Measurements from ENCODE around the gene RCC1. TPM values are rescaled to one million over a fixed set of nuclear protein-coding genes. Genes with fewer than 3 reads are reported as not detected.
"Not testable (repeated sequence)": the region's sequence is repeated elsewhere in the genome, so short reads cannot be mapped to it uniquely, and the experiment has no call there.

The RCC1 gene
- total and polyA plus RNA-seq, 7 donors = 8.9 to 64.2 (median 18.8) TPM

- H3K36me3 ChIP-seq = peaks cover 0 to 28% (median 12%) of the 10 kb centered on the region in 4 donors
- no peaks in the 10 kb centered on the region for H3K27me3 ChIP-seq
- no peak for DNase-seq
- peak overlapping the region; percentile 84 to 89 (median 88) for H3K27ac ChIP-seq
- peak overlapping the region; percentile 51 to 72 (median 67) for H3K4me3 ChIP-seq
- intact Hi-C loops (cut with DNase I) = loop anchor here (5.0 to 10.0 kb wide), 2 partner anchors 217 to 270 kb away; partner anchors contain the start of gene YTHDF2
- TF ChIP-seq POLR2AphosphoS5 (IDR thresholded peaks at IDR 0.05) (no peak), EP300 (IDR thresholded peaks at IDR 0.05) (no peak), CTCF (IDR thresholded peaks at IDR 0.05) (no peak), POLR2A (IDR thresholded peaks at IDR 0.05) (no peak)
- peaks cover 0 to 20% (median 16%) of the 10 kb centered on the region in 4 donors for H3K4me1 ChIP-seq
- no peaks in the 10 kb centered on the region for H3K9me3 ChIP-seq
- 16 to 25% methylated on average over 7 of the region's 7 CpGs for WGBS, 2 donors
Measured at GRCh38 chr1:28517649-28517999, 11.8 kb downstream of the RCC1 start.

DNA sequence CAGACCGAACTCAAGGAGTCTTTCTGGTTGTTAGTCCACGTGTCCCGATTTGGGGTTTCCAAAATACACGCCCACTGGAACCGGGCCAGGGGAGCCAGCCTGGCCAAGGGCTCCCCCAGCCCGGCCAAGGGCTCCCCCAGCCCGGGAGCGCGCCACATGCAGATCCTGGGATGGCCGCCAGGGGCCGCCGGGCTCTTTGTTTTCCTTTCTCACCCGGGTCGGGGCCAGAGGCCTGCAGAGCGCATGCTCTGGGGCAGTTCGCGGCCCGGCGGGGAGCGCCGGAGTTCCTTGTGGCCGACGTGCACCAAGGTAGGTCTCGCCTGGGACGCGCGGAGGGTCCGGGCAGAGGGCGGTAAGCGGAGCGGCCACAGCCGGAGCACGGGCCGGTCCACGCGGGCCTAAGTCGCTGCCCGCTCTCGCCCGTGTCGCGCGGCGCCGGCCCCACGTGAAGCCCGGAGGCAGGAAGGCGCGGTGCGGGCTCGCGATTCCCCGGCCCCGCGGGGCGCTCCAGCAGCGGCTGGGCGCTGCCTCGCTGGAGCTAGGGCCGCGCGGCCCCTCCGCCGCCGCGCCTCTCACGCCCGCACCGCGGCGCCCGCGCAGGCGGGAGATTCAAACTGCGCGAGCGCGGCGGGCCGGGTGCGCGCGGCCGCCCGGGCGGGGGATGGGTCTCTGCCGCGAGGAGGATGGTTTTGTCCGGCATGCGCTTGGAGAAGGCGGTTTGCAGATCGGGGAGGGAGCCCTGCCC lies 12.3 kb downstream of the RCC1 start:
- 0% methylated on average over 92 of the region's 92 CpGs for WGBS, 2 donors

DNA sequence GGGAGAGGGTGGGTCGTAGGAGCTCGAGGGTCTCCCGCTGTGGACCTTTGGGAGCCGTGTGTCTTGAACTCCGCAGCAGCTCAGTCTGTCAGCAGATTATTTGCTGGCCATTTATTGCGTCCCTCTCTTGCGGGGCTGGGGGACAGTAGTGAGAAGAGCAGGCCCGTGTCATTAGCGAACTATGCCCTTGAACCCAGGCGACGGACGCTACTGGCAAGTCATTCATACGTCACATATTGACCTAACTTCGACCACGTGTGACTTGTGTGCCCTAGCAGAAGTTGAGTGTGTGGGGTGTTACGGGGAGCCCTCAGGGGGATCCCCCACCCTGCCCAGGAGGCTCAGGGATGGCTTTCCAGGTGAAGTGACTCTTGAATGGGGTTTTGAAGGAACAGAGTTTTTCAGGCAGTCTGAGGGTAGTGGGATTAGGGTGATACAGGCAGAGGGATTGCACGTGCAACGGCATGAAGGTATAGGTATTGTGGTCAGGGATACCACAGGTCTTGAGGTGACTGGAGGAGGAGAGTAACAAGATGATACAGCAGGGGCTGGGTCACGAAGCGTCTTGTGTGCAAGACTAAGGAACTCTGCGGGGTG lies 13.0 kb downstream of the RCC1 start:
- peak; percentile 68 for DNase-seq
- peaks cover 0 to 16% (median 3%) of the 10 kb centered on the region in 4 donors for H3K36me3 ChIP-seq
- no peaks in the 10 kb centered on the region for H3K27me3 ChIP-seq
- TF ChIP-seq EP300 (IDR thresholded peaks at IDR 0.05) (no peak), CTCF (IDR thresholded peaks at IDR 0.05) (no peak), POLR2AphosphoS5 (IDR thresholded peaks at IDR 0.05) (no peak), POLR2A (IDR thresholded peaks at IDR 0.05) (no peak)
- H3K27ac ChIP-seq = peak overlapping the region; percentile 84 to 89 (median 88)
- intact Hi-C loops (cut with DNase I) = loop anchor here (1.0 to 10.0 kb wide), 5 partner anchors 34 to 358 kb away; partner anchors contain the start of genes TRNAU1AP and YTHDF2
- peak overlapping the region; percentile 32 to 72 (median 67) for H3K4me3 ChIP-seq
- WGBS, 2 donors = 6 to 8% methylated on average over 21 of the region's 21 CpGs
- no peaks in the 10 kb centered on the region for H3K9me3 ChIP-seq
- peaks cover 0 to 17% (median 15%) of the 10 kb centered on the region in 4 donors for H3K4me1 ChIP-seq

More for the DNA sequence above, 12.3 kb downstream of the RCC1 start:
- peaks cover 0 to 17% (median 15%) of the 10 kb centered on the region in 4 donors for H3K4me1 ChIP-seq
- H3K27me3 ChIP-seq = no peaks in the 10 kb centered on the region
- no peak for TF ChIP-seq EP300 (IDR thresholded peaks at IDR 0.05)
- no peak for TF ChIP-seq POLR2A (IDR thresholded peaks at IDR 0.05)
- peak; percentile 58 to 77 (median 70) for TF ChIP-seq POLR2AphosphoS5 (IDR thresholded peaks at IDR 0.05)
- peak; percentile 97 to 98 (median 97) for TF ChIP-seq CTCF (IDR thresholded peaks at IDR 0.05)
- H3K4me3 ChIP-seq = peak overlapping the region; percentile 51 to 72 (median 67)
- peaks cover 0 to 23% (median 8%) of the 10 kb centered on the region in 4 donors for H3K36me3 ChIP-seq
- H3K9me3 ChIP-seq = no peaks in the 10 kb centered on the region
- DNase-seq = peak; percentile 95
- H3K27ac ChIP-seq = peak overlapping the region; percentile 84 to 89 (median 88)
- intact Hi-C loops (cut with DNase I) = loop anchor here (1.0 to 10.0 kb wide), 5 partner anchors 35 to 359 kb away; partner anchors contain the start of genes TRNAU1AP and YTHDF2

- no peaks in the 10 kb centered on the region for H3K27me3 ChIP-seq
- intact Hi-C loops (cut with DNase I) = loop anchor here (2.0 to 10.0 kb wide), 3 partner anchors 33 to 273 kb away; partner anchors contain the start of genes TRNAU1AP and YTHDF2
- H3K27ac ChIP-seq = no peak overlapping the region
- TF ChIP-seq CTCF (IDR thresholded peaks at IDR 0.05) (no peak), POLR2AphosphoS5 (IDR thresholded peaks at IDR 0.05) (no peak), EP300 (IDR thresholded peaks at IDR 0.05) (no peak)
- WGBS, 2 donors = 86 to 90% methylated on average over 10 of the region's 10 CpGs
- DNase-seq = no peak
- no peaks in the 10 kb centered on the region for H3K9me3 ChIP-seq
- H3K36me3 ChIP-seq = peaks cover 0 to 4% (median 0%) of the 10 kb centered on the region in 4 donors
- H3K4me1 ChIP-seq = peaks cover 0 to 17% (median 15%) of the 10 kb centered on the region in 4 donors
- no peak overlapping the region for H3K4me3 ChIP-seq
Measured at GRCh38 chr1:28519946-28520725, 14.3 kb downstream of the RCC1 start.

DNA sequence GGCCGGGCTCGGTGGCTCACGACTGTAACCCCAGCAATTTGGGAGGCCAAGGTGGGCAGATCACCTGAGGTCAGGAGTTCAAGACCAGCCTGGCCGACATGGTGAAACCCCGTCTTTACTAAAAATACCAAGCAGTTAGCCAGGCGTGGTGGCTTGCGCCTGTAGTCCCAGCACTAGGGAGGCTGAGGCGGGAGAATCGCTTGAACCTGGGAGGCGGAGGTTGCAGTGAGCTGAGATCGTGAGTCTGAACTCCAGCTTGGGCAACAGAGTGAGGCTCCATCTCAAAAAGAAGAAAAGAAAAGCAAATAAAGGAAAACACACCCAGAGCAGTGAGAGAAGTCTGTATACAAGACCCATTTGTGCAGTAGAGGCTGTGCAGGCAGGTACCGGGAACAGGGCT lies 15.0 kb downstream of the RCC1 start:
- H3K27ac ChIP-seq; H3K36me3 ChIP-seq; DNase-seq; H3K27me3 ChIP-seq; intact Hi-C loops (cut with DNase I); H3K9me3 ChIP-seq; H3K4me3 ChIP-seq: not testable (repeated sequence)
- WGBS, 2 donors = 96% methylated on average over 12 of the region's 12 CpGs
- peaks cover 0 to 17% (median 15%) of the 10 kb centered on the region in 4 donors for H3K4me1 ChIP-seq
